Measurements from ENCODE around the gene SNCB.

The SNCB gene

GRCh38 chr5:176625512-176625911, 4.8 kb downstream of the SNCB start:
- no peak for TF ChIP-seq CTCF (IDR thresholded peaks at IDR 0.05; ENCODE audit: insufficient read depth, low read depth, low read length, missing control alignments)
- no peak overlapping the region for H3K4me3 ChIP-seq (ENCODE audit: low read depth, low read length)
- no peak for DNase-seq (ENCODE audit: low read depth)

GRCh38 chr5:176624938-176625337, 5.4 kb downstream of the SNCB start:
- no peak for TF ChIP-seq CTCF (IDR thresholded peaks at IDR 0.05; ENCODE audit: insufficient read depth, low read depth, low read length, missing control alignments)
- DNase-seq (ENCODE audit: low read depth), result no peak
- H3K4me3 ChIP-seq (ENCODE audit: low read depth, low read length), result no peak overlapping the region

GRCh38 chr5:176624142-176624541, 6.2 kb downstream of the SNCB start:
- TF ChIP-seq CTCF (IDR thresholded peaks at IDR 0.05; ENCODE audit: insufficient read depth, low read depth, low read length, missing control alignments), result no peak

GRCh38 chr5:176621661-176622079, 8.7 kb downstream of the SNCB start:
- H3K4me3 ChIP-seq (ENCODE audit: low read depth, low read length), result no peak overlapping the region
- no peak for TF ChIP-seq CTCF (IDR thresholded peaks at IDR 0.05; ENCODE audit: insufficient read depth, low read depth, low read length, missing control alignments)
- DNase-seq (ENCODE audit: low read depth), result no peak

More at GRCh38 chr5:176624142-176624541, 6.2 kb downstream of the SNCB start:
- no peak overlapping the region for H3K4me3 ChIP-seq (ENCODE audit: low read depth, low read length)
- no peak for DNase-seq (ENCODE audit: low read depth)

- TF ChIP-seq CTCF (IDR thresholded peaks at IDR 0.05; ENCODE audit: insufficient read depth, low read depth, low read length, missing control alignments), result no peak
- no peak overlapping the region for H3K4me3 ChIP-seq (ENCODE audit: low read depth, low read length)
- DNase-seq (ENCODE audit: low read depth), result no peak
Measured at GRCh38 chr5:176620333-176620981, 9.9 kb downstream of the SNCB start.

GRCh38 chr5:176619569-176620332, 10.6 kb downstream of the SNCB start:
- DNase-seq (ENCODE audit: low read depth), result no peak
- H3K4me3 ChIP-seq (ENCODE audit: low read depth, low read length), result no peak overlapping the region

More at GRCh38 chr5:176619569-176620332, 10.6 kb downstream of the SNCB start:
- TF ChIP-seq CTCF (IDR thresholded peaks at IDR 0.05; ENCODE audit: insufficient read depth, low read depth, low read length, missing control alignments), result no peak

All from GM12865 (cell line).